Sigmoid colon (tissue), 7 donors: ENCODE data around the gene WNT7A. TPM values are rescaled to one million over a fixed set of nuclear protein-coding genes. Genes with fewer than 3 reads are reported as not detected.

Experiments
- DNase-seq: peaks from one replicate; pipeline ENCODE4 v3.0.0-alpha.2; 2019
- H3K27ac ChIP-seq, 4 donors: fragments of 200-600 bp; sonication (generic); one replicate each; pipeline ENCODE4 v1.5.1; 2016 to 2019; ENCODE audit warnings: mild to moderate bottlenecking in 1 of 4
- H3K27me3 ChIP-seq, 3 donors: fragments of 200-600 bp; sonication (generic); one replicate each; pipeline ENCODE4 v1.5.1; 2019; ENCODE audit warnings: mild to moderate bottlenecking in 1 of 3
- H3K36me3 ChIP-seq, 4 donors: fragments of 200-600 bp; sonication (generic); one replicate each; pipeline ENCODE4 v1.5.1; 2016 to 2019
- H3K4me1 ChIP-seq, 4 donors: fragments of 200-600 bp; sonication (generic); one replicate each; pipeline ENCODE4 v1.5.1; 2017 to 2019
- H3K4me3 ChIP-seq, 4 donors: fragments of 200-600 bp; sonication (generic); one replicate each; pipeline ENCODE4 v1.5.1; 2017 to 2019; ENCODE audit warnings: mild to moderate bottlenecking in 2 of 4, moderate library complexity in 1 of 4
- H3K9me3 ChIP-seq, 4 donors: fragments of 200-600 bp in 3 of 4; sonication (generic) in 3 of 4; one replicate each; pipeline versions ENCODE4 v1.5.1 to v1.6.1; 2013 to 2019
- EP300 ChIP-seq, 4 donors: sonication (generic); formaldehyde crosslinking; IDR thresholded peaks; one replicate each; pipeline ENCODE4 v1.6.1; 2017; ENCODE audit warnings: antibody characterized with exemption in 4 of 4
- POLR2A ChIP-seq, 2 donors: fragments of 450-650 bp; IDR thresholded peaks; one replicate each; pipeline ENCODE4 v1.6.1; 2016; ENCODE audit warnings: antibody characterized with exemption in 2 of 2, mild to moderate bottlenecking in 2 of 2, moderate library complexity in 2 of 2
- POLR2AphosphoS5 ChIP-seq, 4 donors: sonication (generic); formaldehyde crosslinking; IDR thresholded peaks; one replicate each; pipeline ENCODE4 v1.6.1; 2017; ENCODE audit warnings: antibody characterized with exemption in 4 of 4
- WGBS, 2 donors: extraction: QIAGEN DNeasy Blood & Tissue Kit; methylation state at CpG; one replicate each; pipeline ENCODE4 v1.1.7; 2013; 5-methylcytosine and 5-hydroxymethylcytosine counted together
- intact Hi-C: fragments of 100-400 bp; cut with DNase I; formaldehyde crosslinking; loops from one replicate; pipeline ENCODE4 v1.15.1; 2023
- polyA plus RNA-seq, 3 donors: library from polyadenylated mRNA; stranded (reverse); fragments of 200-250 nt; gene quantifications; one replicate each; pipeline ENCODE4 v1.2.3, GENCODE V29; 2013
- total RNA-seq, 4 donors: library from RNA; depleted of rRNA; stranded (reverse); fragments of >200 nt; gene quantifications; one replicate each; pipeline ENCODE4 v1.1.0, GENCODE V29; 2016
- TF ChIP-seq, protein P1 (sequence below), 4 experiments: fragments of 450-650 bp in 3 of 4; fragments of 200-600 bp in 1 of 4; IDR thresholded peaks; one replicate each; pipeline ENCODE4 v1.5.1; 2016 to 2019; ENCODE audit warnings: antibody characterized with exemption in 4 of 4, mild to moderate bottlenecking in 3 of 4, moderate library complexity in 2 of 4
- donor health status: healthy with polysubstance abuse.
- donor health status: Bipolar disorder and iron deficiency.
- donor health status: healthy.

WNT7A gene
- total and polyA plus RNA-seq, 7 donors = 0.03 TPM; not detected in 6

DNA sequence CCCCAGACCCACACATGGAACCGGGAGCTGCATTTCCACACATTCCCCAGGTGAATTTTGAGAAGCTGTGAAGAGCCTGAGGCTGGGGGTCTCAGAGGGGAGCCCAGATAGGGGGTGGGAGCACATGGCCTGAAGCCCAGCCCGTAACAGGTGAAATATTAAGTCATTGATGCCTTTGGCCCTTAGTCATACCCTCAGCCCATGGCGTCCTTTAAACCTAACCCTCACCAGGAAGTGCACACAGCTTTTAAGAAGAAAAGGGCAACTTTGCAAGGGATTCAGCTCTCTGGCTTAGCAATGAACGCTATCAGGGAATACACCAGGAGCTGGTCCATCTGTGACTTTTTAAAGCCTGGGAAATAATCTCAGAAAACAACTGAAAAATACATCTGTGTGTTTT lies 40.6 kb downstream of the WNT7A start:
- intact Hi-C loops = no loop called here
- DNase-seq = no peak
- Histone ChIP-seq H3K27me3 (peaks cover 0 to 18% (median 0%) of the 10 kb centered on the region in 3 donors), H3K9me3 (no peaks in the 10 kb centered on the region), H3K36me3 (no peaks in the 10 kb centered on the region), H3K4me3 (no peak overlapping the region), H3K4me1 (no peaks in the 10 kb centered on the region), H3K27ac (no peak overlapping the region)
- 62 to 75% methylated on average over 4 of the region's 4 CpGs for WGBS, 2 donors
- no peak for TF ChIP-seq EP300 (IDR thresholded peaks at IDR 0.05)
- no peak for TF ChIP-seq POLR2AphosphoS5 (IDR thresholded peaks at IDR 0.05)

DNA sequence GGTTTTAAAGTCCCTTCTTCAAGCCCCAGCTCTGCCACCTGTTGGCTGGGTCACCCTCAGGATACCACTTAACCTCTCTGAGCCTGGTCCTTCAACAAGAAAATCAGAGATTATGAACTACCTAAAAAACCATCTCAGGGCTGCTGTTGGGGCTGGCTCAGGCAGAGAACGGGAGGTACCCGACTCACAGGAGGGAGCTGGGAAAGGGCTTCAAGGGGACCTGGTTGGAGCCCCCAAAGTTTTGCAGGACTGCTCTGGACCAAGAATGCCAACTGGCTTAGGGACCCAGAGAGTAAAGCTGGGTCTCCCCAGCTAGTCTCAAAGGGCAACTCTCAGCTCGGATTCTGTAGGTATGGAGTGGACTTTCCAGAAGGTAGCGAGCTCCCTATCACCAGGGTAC lies 41.5 kb downstream of the WNT7A start:
- WGBS, 2 donors = 78 to 84% methylated on average over 4 of the region's 4 CpGs
- TF ChIP-seq POLR2AphosphoS5 (IDR thresholded peaks at IDR 0.05) (no peak), EP300 (IDR thresholded peaks at IDR 0.05) (no peak), POLR2A (IDR thresholded peaks at IDR 0.05) (no peak)
- TF ChIP-seq, protein P1, sequence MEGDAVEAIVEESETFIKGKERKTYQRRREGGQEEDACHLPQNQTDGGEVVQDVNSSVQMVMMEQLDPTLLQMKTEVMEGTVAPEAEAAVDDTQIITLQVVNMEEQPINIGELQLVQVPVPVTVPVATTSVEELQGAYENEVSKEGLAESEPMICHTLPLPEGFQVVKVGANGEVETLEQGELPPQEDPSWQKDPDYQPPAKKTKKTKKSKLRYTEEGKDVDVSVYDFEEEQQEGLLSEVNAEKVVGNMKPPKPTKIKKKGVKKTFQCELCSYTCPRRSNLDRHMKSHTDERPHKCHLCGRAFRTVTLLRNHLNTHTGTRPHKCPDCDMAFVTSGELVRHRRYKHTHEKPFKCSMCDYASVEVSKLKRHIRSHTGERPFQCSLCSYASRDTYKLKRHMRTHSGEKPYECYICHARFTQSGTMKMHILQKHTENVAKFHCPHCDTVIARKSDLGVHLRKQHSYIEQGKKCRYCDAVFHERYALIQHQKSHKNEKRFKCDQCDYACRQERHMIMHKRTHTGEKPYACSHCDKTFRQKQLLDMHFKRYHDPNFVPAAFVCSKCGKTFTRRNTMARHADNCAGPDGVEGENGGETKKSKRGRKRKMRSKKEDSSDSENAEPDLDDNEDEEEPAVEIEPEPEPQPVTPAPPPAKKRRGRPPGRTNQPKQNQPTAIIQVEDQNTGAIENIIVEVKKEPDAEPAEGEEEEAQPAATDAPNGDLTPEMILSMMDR (IDR thresholded peaks at IDR 0.05) = no peak
- intact Hi-C loops = no loop called here
- H3K27me3 ChIP-seq = peaks cover 0 to 26% (median 0%) of the 10 kb centered on the region in 3 donors
- no peaks in the 10 kb centered on the region for H3K4me1 ChIP-seq
- no peak overlapping the region for H3K27ac ChIP-seq
- H3K36me3 ChIP-seq = no peaks in the 10 kb centered on the region
- no peaks in the 10 kb centered on the region for H3K9me3 ChIP-seq
- H3K4me3 ChIP-seq = no peak overlapping the region
- DNase-seq = no peak

DNA sequence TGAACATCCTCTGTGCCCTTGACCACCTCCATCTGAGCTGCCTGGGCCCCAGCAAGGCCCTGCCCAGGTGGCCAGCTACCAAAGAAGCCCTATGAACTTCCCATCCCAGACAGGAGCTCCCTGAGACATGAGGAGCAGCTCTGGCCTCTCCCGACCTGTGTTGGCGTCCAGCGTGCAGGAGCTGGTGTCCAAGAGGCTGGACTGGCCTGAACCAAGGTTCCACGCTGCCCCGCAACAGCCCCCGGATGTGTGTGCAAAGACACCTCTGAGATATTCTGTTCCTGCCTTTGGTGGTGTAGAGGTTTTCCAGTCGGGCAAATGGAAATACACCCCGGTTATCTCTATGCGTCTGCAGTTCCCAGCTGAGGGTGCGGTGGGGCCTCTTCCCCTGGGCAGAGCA lies 42.1 kb downstream of the WNT7A start:
- Histone ChIP-seq H3K4me3 (no peak overlapping the region), H3K27me3 (peaks cover 0 to 33% (median 0%) of the 10 kb centered on the region in 3 donors), H3K9me3 (no peaks in the 10 kb centered on the region), H3K27ac (no peak overlapping the region), H3K36me3 (no peaks in the 10 kb centered on the region), H3K4me1 (no peaks in the 10 kb centered on the region)
- TF ChIP-seq EP300 (IDR thresholded peaks at IDR 0.05) = no peak
- TF ChIP-seq POLR2A (IDR thresholded peaks at IDR 0.05) = no peak
- TF ChIP-seq, protein P1 (IDR thresholded peaks at IDR 0.05) = no peak
- no peak for TF ChIP-seq POLR2AphosphoS5 (IDR thresholded peaks at IDR 0.05)
- intact Hi-C loops = no loop called here
- no peak for DNase-seq
- 80 to 84% methylated on average over 10 of the region's 10 CpGs for WGBS, 2 donors

DNA sequence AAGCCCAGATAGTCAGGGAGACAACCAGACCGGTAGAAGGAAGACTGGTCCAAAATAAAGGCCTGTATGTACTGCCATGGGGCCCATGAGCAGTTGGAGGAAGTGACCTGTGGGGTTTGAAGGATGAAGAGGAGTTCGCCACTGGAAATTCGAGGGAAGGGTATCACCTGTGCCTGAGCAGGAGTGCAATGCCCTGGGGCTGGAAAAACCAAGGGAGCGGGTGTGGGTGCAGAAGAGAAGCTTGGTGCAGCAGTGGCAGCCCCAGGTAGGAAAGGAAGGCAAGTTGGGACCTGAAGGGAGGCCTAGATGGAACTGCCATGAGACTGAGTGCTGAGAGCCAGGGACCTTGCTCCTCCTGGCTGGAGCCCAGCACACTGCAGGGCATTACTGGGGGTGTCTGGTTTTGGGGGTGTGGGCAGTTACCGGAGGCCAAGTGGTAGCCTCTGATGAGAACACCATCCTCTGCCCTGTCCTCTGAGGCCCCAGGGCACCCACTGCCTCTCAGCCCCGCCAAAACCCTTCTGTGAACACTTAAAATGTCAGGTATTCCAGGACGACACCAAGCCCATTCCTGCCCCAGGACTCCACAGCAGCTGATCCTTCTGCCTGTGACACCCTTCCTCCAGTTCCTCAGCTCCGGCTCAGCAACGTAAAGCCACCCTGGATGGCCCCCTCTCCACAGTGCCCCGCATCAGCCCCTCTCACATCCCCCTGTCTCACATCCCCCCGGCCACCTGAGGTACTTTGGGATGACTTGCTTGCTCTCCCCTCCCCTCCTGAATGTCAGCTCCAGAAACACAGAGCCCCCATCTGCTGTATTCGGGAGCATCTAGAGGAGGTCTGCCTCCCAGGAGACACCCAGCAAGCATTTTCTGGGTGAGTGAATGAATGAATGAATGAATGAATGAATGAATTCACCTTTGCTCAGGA lies 42.9 kb downstream of the WNT7A start:
- Histone ChIP-seq H3K9me3 (no peaks in the 10 kb centered on the region), H3K4me3 (no peak overlapping the region), H3K4me1 (no peaks in the 10 kb centered on the region), H3K27ac (no peak overlapping the region), H3K27me3 (peaks cover 0 to 34% (median 0%) of the 10 kb centered on the region in 3 donors), H3K36me3 (no peaks in the 10 kb centered on the region)
- WGBS, 2 donors = 77 to 82% methylated on average over 12 of the region's 12 CpGs
- TF ChIP-seq EP300 (IDR thresholded peaks at IDR 0.05) (no peak), POLR2AphosphoS5 (IDR thresholded peaks at IDR 0.05) (no peak), POLR2A (IDR thresholded peaks at IDR 0.05) (no peak)
- TF ChIP-seq, protein P1 (IDR thresholded peaks at IDR 0.05) = no peak
- intact Hi-C loops = no loop called here
- no peak for DNase-seq

DNA sequence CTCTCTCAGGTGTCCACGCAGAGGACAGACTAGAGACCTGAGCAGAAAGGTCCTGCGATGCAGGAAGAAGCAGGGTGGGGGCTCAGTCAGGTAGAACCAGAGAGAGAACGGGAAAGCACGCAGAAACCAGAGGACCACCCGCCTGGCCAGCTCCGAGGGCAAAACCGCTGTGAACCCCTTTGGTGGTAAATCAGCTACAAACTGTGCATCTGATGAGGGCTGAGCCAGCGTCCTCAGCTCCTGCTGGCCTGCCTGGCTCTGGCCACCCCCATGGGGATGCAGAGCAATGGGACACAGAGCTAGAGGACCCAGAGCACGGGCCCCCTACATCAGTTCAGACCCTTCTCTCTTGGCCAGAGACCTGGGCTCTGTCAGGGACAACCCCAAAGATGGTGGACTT lies 44.6 kb downstream of the WNT7A start:
- WGBS, 2 donors = 79 to 85% methylated on average over 9 of the region's 9 CpGs
- Histone ChIP-seq H3K4me1 (no peaks in the 10 kb centered on the region), H3K36me3 (no peaks in the 10 kb centered on the region), H3K27me3 (peaks cover 0 to 34% (median 0%) of the 10 kb centered on the region in 3 donors), H3K27ac (no peak overlapping the region), H3K4me3 (no peak overlapping the region), H3K9me3 (no peaks in the 10 kb centered on the region)
- TF ChIP-seq POLR2AphosphoS5 (IDR thresholded peaks at IDR 0.05) = no peak
- TF ChIP-seq POLR2A (IDR thresholded peaks at IDR 0.05) = no peak
- TF ChIP-seq, protein P1 (IDR thresholded peaks at IDR 0.05) = no peak
- TF ChIP-seq EP300 (IDR thresholded peaks at IDR 0.05) = no peak
- DNase-seq = no peak
- intact Hi-C loops = no loop called here
